ENCODE measurements around the gene C1QTNF9. TPM values are rescaled to one million over a fixed set of nuclear protein-coding genes. Genes with fewer than 3 reads are reported as not detected.

The C1QTNF9 gene
- total RNA-seq, 1 experiment from 2014 or later = not detected

- ATAC-seq = no peak
- peaks cover 5% of the 10 kb centered on the region; the same call in 1 of the 2 replicates for H3K79me2 ChIP-seq (ENCODE audit: insufficient read depth, low read length)
- ChIA-PET RAD21 (ENCODE audit: low non-redundant PET in 1 of 2, low total read pairs in 2 of 2, uncharacterized antibody in 2 of 2, unreplicated experiment in 2 of 2) (no interaction called here), CTCF (no interaction called here), POLR2A (interaction anchor here (0.6 kb wide), 1 partner anchor 105 kb away, joined by 3 read pairs; the partner anchor contains the start of gene SPATA13)
- no peak overlapping the region for H3K9ac ChIP-seq (ENCODE audit: low read length)
- no peaks in the 10 kb centered on the region for H3K9me3 ChIP-seq (ENCODE audit: control insufficient read depth in 1 of 2, insufficient read depth in 1 of 2, low read depth in 1 of 2, low read length in 2 of 2)
- H3K4me2 ChIP-seq (ENCODE audit: low read length) = no peak overlapping the region
- H3K36me3 ChIP-seq (ENCODE audit: control insufficient read depth in 1 of 2, insufficient read depth in 2 of 2, low read length in 2 of 2) = no peaks in the 10 kb centered on the region
- H2AFZ ChIP-seq (ENCODE audit: low read depth, low read length, poor library complexity, severe bottlenecking) = no peak overlapping the region
- TF ChIP-seq SP1 (IDR thresholded peaks at IDR 0.05; ENCODE audit: low read depth) (no peak), POLR2AphosphoS5 (IDR thresholded peaks at IDR 0.05; ENCODE audit: low read depth, low read length) (no peak), SRF (IDR thresholded peaks at IDR 0.05; ENCODE audit: low read depth) (no peak), ZNF274 (IDR thresholded peaks at IDR 0.05; ENCODE audit: low read depth, low read length) (no peak), CEBPB (IDR thresholded peaks at IDR 0.05; ENCODE audit: low read depth) (no peak), ATF3 (IDR thresholded peaks at IDR 0.05) (no peak), EGR1 (IDR thresholded peaks at IDR 0.05; ENCODE audit: low read depth) (no peak), TCF7L2 (IDR thresholded peaks at IDR 0.05; ENCODE audit: borderline replicate concordance, extremely low read depth, insufficient read depth, insufficient read length) (no peak), YY1 (IDR thresholded peaks at IDR 0.05; ENCODE audit: extremely low read depth, insufficient replicate concordance, low read depth, low read length) (no peak), POLR2A (IDR thresholded peaks at IDR 0.05; ENCODE audit: borderline replicate concordance, extremely low read depth, insufficient read depth, insufficient read length) (no peak), FOSL1 (IDR thresholded peaks at IDR 0.05; ENCODE audit: low read depth) (no peak), EZH2 (IDR thresholded peaks at IDR 0.05) (no peak), ZFX (IDR thresholded peaks at IDR 0.05) (no peak), ELF1 (IDR thresholded peaks at IDR 0.05; ENCODE audit: borderline replicate concordance, low read depth) (no peak)
- TF ChIP-seq, protein P1, sequence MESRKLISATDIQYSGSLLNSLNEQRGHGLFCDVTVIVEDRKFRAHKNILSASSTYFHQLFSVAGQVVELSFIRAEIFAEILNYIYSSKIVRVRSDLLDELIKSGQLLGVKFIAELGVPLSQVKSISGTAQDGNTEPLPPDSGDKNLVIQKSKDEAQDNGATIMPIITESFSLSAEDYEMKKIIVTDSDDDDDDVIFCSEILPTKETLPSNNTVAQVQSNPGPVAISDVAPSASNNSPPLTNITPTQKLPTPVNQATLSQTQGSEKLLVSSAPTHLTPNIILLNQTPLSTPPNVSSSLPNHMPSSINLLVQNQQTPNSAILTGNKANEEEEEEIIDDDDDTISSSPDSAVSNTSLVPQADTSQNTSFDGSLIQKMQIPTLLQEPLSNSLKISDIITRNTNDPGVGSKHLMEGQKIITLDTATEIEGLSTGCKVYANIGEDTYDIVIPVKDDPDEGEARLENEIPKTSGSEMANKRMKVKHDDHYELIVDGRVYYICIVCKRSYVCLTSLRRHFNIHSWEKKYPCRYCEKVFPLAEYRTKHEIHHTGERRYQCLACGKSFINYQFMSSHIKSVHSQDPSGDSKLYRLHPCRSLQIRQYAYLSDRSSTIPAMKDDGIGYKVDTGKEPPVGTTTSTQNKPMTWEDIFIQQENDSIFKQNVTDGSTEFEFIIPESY (IDR thresholded peaks at IDR 0.05; ENCODE audit: extremely low read depth, insufficient replicate concordance, low read length) = no peak
- TF ChIP-seq, protein P2, sequence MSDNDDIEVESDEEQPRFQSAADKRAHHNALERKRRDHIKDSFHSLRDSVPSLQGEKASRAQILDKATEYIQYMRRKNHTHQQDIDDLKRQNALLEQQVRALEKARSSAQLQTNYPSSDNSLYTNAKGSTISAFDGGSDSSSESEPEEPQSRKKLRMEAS (IDR thresholded peaks at IDR 0.05) = no peak
- TF ChIP-seq, protein P3, sequence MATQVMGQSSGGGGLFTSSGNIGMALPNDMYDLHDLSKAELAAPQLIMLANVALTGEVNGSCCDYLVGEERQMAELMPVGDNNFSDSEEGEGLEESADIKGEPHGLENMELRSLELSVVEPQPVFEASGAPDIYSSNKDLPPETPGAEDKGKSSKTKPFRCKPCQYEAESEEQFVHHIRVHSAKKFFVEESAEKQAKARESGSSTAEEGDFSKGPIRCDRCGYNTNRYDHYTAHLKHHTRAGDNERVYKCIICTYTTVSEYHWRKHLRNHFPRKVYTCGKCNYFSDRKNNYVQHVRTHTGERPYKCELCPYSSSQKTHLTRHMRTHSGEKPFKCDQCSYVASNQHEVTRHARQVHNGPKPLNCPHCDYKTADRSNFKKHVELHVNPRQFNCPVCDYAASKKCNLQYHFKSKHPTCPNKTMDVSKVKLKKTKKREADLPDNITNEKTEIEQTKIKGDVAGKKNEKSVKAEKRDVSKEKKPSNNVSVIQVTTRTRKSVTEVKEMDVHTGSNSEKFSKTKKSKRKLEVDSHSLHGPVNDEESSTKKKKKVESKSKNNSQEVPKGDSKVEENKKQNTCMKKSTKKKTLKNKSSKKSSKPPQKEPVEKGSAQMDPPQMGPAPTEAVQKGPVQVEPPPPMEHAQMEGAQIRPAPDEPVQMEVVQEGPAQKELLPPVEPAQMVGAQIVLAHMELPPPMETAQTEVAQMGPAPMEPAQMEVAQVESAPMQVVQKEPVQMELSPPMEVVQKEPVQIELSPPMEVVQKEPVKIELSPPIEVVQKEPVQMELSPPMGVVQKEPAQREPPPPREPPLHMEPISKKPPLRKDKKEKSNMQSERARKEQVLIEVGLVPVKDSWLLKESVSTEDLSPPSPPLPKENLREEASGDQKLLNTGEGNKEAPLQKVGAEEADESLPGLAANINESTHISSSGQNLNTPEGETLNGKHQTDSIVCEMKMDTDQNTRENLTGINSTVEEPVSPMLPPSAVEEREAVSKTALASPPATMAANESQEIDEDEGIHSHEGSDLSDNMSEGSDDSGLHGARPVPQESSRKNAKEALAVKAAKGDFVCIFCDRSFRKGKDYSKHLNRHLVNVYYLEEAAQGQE (IDR thresholded peaks at IDR 0.05; ENCODE audit: low read depth) = no peak
- no TSS peak for BruUV-seq (replicated peaks)
- no peak overlapping the region for H3K27ac ChIP-seq (ENCODE audit: low read depth, low read length)
- intact Hi-C loops (cut with micrococcal nuclease) = no loop called here
- H3K4me1 ChIP-seq (ENCODE audit: control insufficient read depth in 1 of 2, insufficient read depth in 2 of 2, low read length in 2 of 2) = no peaks in the 10 kb centered on the region
- H3K9me2 ChIP-seq (ENCODE audit: insufficient read depth) = no peaks in the 10 kb centered on the region
- no peak for DNase-seq (ENCODE audit: low read depth, low spot score)
- H4K20me1 ChIP-seq (ENCODE audit: insufficient read depth) = no peaks in the 10 kb centered on the region
- H3K27me3 ChIP-seq (ENCODE audit: insufficient read depth, low read length) = no peaks in the 10 kb centered on the region
- H3K4me3 ChIP-seq (replicated peaks in 1 of 2; ENCODE audit: low read depth in 1 of 2, low read length in 2 of 2) = no peak overlapping the region
Observed at GRCh38 chr13:24265453-24265852, 43.9 kb upstream of the C1QTNF9 start.

Measured in HCT116 (cell line).